IMR-90 (cell line): Measurements from ENCODE around the gene PRIMA1. TPM values are rescaled to one million over a fixed set of nuclear protein-coding genes. Genes with fewer than 3 reads are reported as not detected.

Experiments used
- ATAC-seq: fragments of 200-7000 bp; cut with Tn5 transposase; 2 replicates; pipeline ENCODE4 v1.9.1; 2020; ENCODE audit warnings: low read depth, mild to moderate bottlenecking, moderate library complexity
- BruUV-seq: library from RNA; stranded (reverse); fragments of 400-500 nt; replicated peaks from 2 replicates; lab custom pipeline; 2021; lab: Mats Ljungman, UMichigan
- CTCF ChIA-PET: fragments of 300-600 bp; formaldehyde crosslinking; extraction: SDS; loops from one replicate; lab custom pipeline; 2021; ENCODE audit warnings: antibody characterized with exemption; lab: Yijun Ruan, JAX
- POLR2A ChIA-PET: fragments of 300-600 bp; sonication (Branson Sonifier 250); formaldehyde crosslinking; loops from one replicate; lab custom pipeline; 2022; ENCODE audit warnings: antibody characterized with exemption; ENCODE audit not compliant: unreplicated experiment; lab: Charles Lee
- DNase-seq: peaks from one replicate; pipeline ENCODE4 v3.0.0; 2013
- H2AFZ ChIP-seq: replicated peaks from 2 replicates; pipeline ENCODE3; 2013; ENCODE audit warnings: low read length, mild to moderate bottlenecking; ENCODE audit not compliant: poor library complexity
- H2AK5ac ChIP-seq: 2 replicates; pipeline ENCODE4 v1.6.1; 2013; ENCODE audit warnings: low read depth, low read length, inconsistent platforms
- H2AK9ac ChIP-seq: replicated peaks from 2 replicates; pipeline ENCODE3; 2013; ENCODE audit warnings: mild to moderate bottlenecking, low read depth, low read length, moderate library complexity; ENCODE audit not compliant: poor library complexity
- H2BK120ac ChIP-seq: 2 replicates; pipeline ENCODE4 v1.6.1; 2013; ENCODE audit warnings: low read depth, low read length, inconsistent platforms
- H2BK15ac ChIP-seq: 3 replicates; pipeline ENCODE4 v1.6.1; 2013; ENCODE audit warnings: low read depth, low read length, inconsistent platforms
- H2BK20ac ChIP-seq: 2 replicates; pipeline ENCODE4 v1.6.1; 2013; ENCODE audit warnings: low read depth, mild to moderate bottlenecking, inconsistent platforms, low read length, moderate library complexity
- H2BK5ac ChIP-seq: 2 replicates; pipeline ENCODE4 v1.6.1; 2013; ENCODE audit warnings: mild to moderate bottlenecking, low read depth, low read length, inconsistent platforms; ENCODE audit not compliant: poor library complexity, severe bottlenecking
- H3K14ac ChIP-seq: replicated peaks from 2 replicates; pipeline ENCODE4 v1.6.1; 2013; ENCODE audit warnings: low read depth, low read length, inconsistent platforms
- H3K18ac ChIP-seq: 2 replicates; pipeline ENCODE4 v1.6.1; 2013; ENCODE audit warnings: low read depth, low read length, control low read depth
- H3K23ac ChIP-seq: 2 replicates; pipeline ENCODE4 v1.6.1; 2013; ENCODE audit warnings: low read depth, low read length, inconsistent platforms
- H3K27ac ChIP-seq: 2 replicates; pipeline ENCODE4 v1.5.1; 2013; ENCODE audit warnings: mild to moderate bottlenecking, control low read depth, low read length; ENCODE audit not compliant: insufficient read depth
- H3K27me3 ChIP-seq: 2 replicates; pipeline ENCODE4 v1.6.1; 2013; ENCODE audit warnings: low read length; ENCODE audit not compliant: control insufficient read depth, insufficient read depth
- H3K36me3 ChIP-seq: 2 replicates; pipeline ENCODE4 v1.6.1; 2013; ENCODE audit warnings: low read length, mixed read lengths; ENCODE audit not compliant: control insufficient read depth, insufficient read depth
- H3K4ac ChIP-seq: 2 replicates; pipeline ENCODE4 v1.6.1; 2013; ENCODE audit warnings: low read depth, low read length, inconsistent platforms
- H3K4me1 ChIP-seq: 2 replicates; pipeline ENCODE4 v1.6.1; 2013; ENCODE audit warnings: low read length, mixed read lengths; ENCODE audit not compliant: control insufficient read depth, insufficient read depth
- H3K4me2 ChIP-seq: 2 replicates; pipeline ENCODE4 v1.6.1; 2013; ENCODE audit warnings: low read depth, mild to moderate bottlenecking, control low read depth, low read length, moderate library complexity
- H3K4me3 ChIP-seq: 2 replicates; pipeline ENCODE4 v1.5.1; 2013; ENCODE audit warnings: low read depth, mild to moderate bottlenecking, control low read depth, low read length, moderate library complexity; ENCODE audit not compliant: insufficient read depth
- H3K56ac ChIP-seq: 2 replicates; pipeline ENCODE4 v1.6.1; 2013; ENCODE audit warnings: low read length, inconsistent platforms; ENCODE audit not compliant: insufficient read depth; ENCODE audit errors: extremely low read depth
- H3K79me1 ChIP-seq, 2 experiments: 2 replicates each; pipeline ENCODE4 v1.6.1; 2013; ENCODE audit warnings: low read length in 2 of 2, inconsistent platforms in 1 of 2, low read depth in 1 of 2
- H3K9ac ChIP-seq: 2 replicates; pipeline ENCODE4 v1.6.1; 2013; ENCODE audit warnings: low read depth, low read length, control low read depth
- H3K9me1 ChIP-seq: 2 replicates; pipeline ENCODE4 v1.6.1; 2013; ENCODE audit warnings: low read length, inconsistent platforms; ENCODE audit not compliant: insufficient read depth
- H3K9me3 ChIP-seq: 2 replicates; pipeline ENCODE4 v1.6.1; 2013; ENCODE audit warnings: low read length; ENCODE audit not compliant: control insufficient read depth, insufficient read depth
- H4K20me1 ChIP-seq: 2 replicates; pipeline ENCODE4 v1.6.1; 2013; ENCODE audit warnings: low read length, inconsistent platforms; ENCODE audit not compliant: insufficient read depth
- H4K5ac ChIP-seq: 2 replicates; pipeline ENCODE4 v1.6.1; 2013; ENCODE audit warnings: mild to moderate bottlenecking, low read depth, low read length, control low read depth
- H4K8ac ChIP-seq, 2 experiments: 2 replicates each; pipeline ENCODE4 v1.6.1; 2013; ENCODE audit warnings: low read depth in 2 of 2, low read length in 2 of 2, control low read depth in 1 of 2, inconsistent platforms in 1 of 2
- H4K91ac ChIP-seq: 2 replicates; pipeline ENCODE4 v1.6.1; 2013; ENCODE audit warnings: low read depth, low read length, inconsistent platforms; ENCODE audit not compliant: insufficient read depth
- BHLHE40 ChIP-seq: fragments of 150-350 bp; IDR thresholded peaks from 2 replicates; pipeline ENCODE4 v1.6.1; 2016; ENCODE audit warnings: mild to moderate bottlenecking, low read depth, low read length
- CEBPB ChIP-seq: IDR thresholded peaks from 2 replicates; pipeline ENCODE4 v1.6.1; 2012; ENCODE audit warnings: low read depth, low read length, improper control_type of control experiment
- ELK1 ChIP-seq: fragments of 150-350 bp; IDR thresholded peaks from 2 replicates; pipeline ENCODE4 v1.6.1; 2016; ENCODE audit warnings: low read depth, mild to moderate bottlenecking, low read length, moderate library complexity, borderline replicate concordance
- MAZ ChIP-seq: IDR thresholded peaks from 2 replicates; pipeline ENCODE4 v1.6.1; 2012; ENCODE audit warnings: low read depth, mild to moderate bottlenecking, low read length, improper control_type of control experiment, moderate library complexity, borderline replicate concordance
- NFE2L2 ChIP-seq: fragments of 150-350 bp; IDR thresholded peaks from 2 replicates; pipeline ENCODE4 v1.6.1; 2016; ENCODE audit warnings: low read depth, mild to moderate bottlenecking, low read length
- POLR2A ChIP-seq: IDR thresholded peaks from 2 replicates; pipeline ENCODE4 v1.6.1; 2012; ENCODE audit warnings: mild to moderate bottlenecking, low read depth, low read length
- RAD21 ChIP-seq: IDR thresholded peaks from 2 replicates; pipeline ENCODE4 v1.6.1; 2012; ENCODE audit warnings: low read length, improper control_type of control experiment
- RCOR1 ChIP-seq: IDR thresholded peaks from 2 replicates; pipeline ENCODE4 v1.6.1; 2012; ENCODE audit warnings: mild to moderate bottlenecking, low read length, improper control_type of control experiment; ENCODE audit not compliant: insufficient replicate concordance
- SMC3 ChIP-seq: fragments of 150-350 bp; IDR thresholded peaks from 2 replicates; pipeline ENCODE4 v1.6.1; 2016; ENCODE audit warnings: low read depth, mild to moderate bottlenecking, antibody characterized with exemption, low read length, moderate library complexity
- USF2 ChIP-seq: fragments of 150-350 bp; IDR thresholded peaks from 2 replicates; pipeline ENCODE4 v1.6.1; 2017; ENCODE audit warnings: mild to moderate bottlenecking, antibody characterized with exemption, low read length, low read depth
- WGBS, 2 experiments: methylation state at CpG; one replicate each; pipeline versions ENCODE4 v1.1.5 to v1.1.7; 2013; ENCODE audit warnings: missing lambda C conversion rate in 2 of 2; ENCODE audit not compliant: insufficient read length in 1 of 2; ENCODE audit errors: extremely low coverage in 2 of 2; 5-methylcytosine and 5-hydroxymethylcytosine counted together
- dilution Hi-C: fragments of 300-500 bp; cut with HindIII; formaldehyde crosslinking; loops from one replicate; pipeline ENCODE4 v1.14.3; 2018; ENCODE audit warnings: low sequenced_read_pairs; ENCODE audit not compliant: unreplicated experiment
- in situ Hi-C: fragments of 300-500 bp; cut with MboI; formaldehyde crosslinking; loops from 3 replicates; pipeline ENCODE4 v1.14.3; 2019; ENCODE audit warnings: low sequenced_read_pairs, inconsistent platforms, mixed read lengths
- intact Hi-C: fragments of 100-400 bp; cut with micrococcal nuclease; formaldehyde crosslinking; loops from 2 replicates; pipeline ENCODE4 v1.10.0; 2022
- polyA plus RNA-seq, 3 experiments: library from polyadenylated mRNA; depleted of rRNA; stranded (reverse); fragments of >200 nt; gene quantifications; 2 replicates each; pipeline ENCODE4 v1.2.3, GENCODE V29; 2012; ENCODE audit warnings: low replicate concordance in 1 of 3
- total RNA-seq: library from RNA; depleted of rRNA; stranded (reverse); fragments of >200 nt; gene quantifications from 2 replicates; pipeline ENCODE4 v1.2.3, GENCODE V29; 2012

The PRIMA1 gene
- total and polyA plus RNA-seq, 2 of the 4 experiments (the other 2 are of a cell fraction): not detected

GRCh38 chr14:93759719-93760307, 28.5 kb downstream of the PRIMA1 start:
- Histone ChIP-seq H3K14ac (no peak overlapping the region), H4K8ac (no peak overlapping the region), H2BK15ac (no peak overlapping the region), H2BK5ac (no peak overlapping the region), H2BK20ac (no peak overlapping the region), H4K20me1 (no peaks in the 10 kb centered on the region), H3K27me3 (no peaks in the 10 kb centered on the region), H3K79me1 (no peaks in the 10 kb centered on the region), H3K23ac (no peak overlapping the region), H3K36me3 (no peaks in the 10 kb centered on the region), H3K9me3 (peaks cover 12% of the 10 kb centered on the region), H4K91ac (no peak overlapping the region), H3K4me3 (no peak overlapping the region), H4K5ac (no peak overlapping the region), H3K9ac (no peak overlapping the region), H2AK9ac (no peak overlapping the region), H3K4me2 (no peak overlapping the region), H3K4me1 (no peaks in the 10 kb centered on the region), H2BK120ac (no peak overlapping the region), H3K4ac (no peak overlapping the region), H3K56ac (no peak overlapping the region), H2AK5ac (no peak overlapping the region), H3K18ac (no peak overlapping the region), H3K27ac (no peak overlapping the region), H2AFZ (no peak overlapping the region), H3K9me1 (no peaks in the 10 kb centered on the region)
- dilution Hi-C loops: no loop called here
- no peak for TF ChIP-seq USF2
- TF ChIP-seq NFE2L2: no peak
- TF ChIP-seq MAZ: no peak
- no peak for TF ChIP-seq ELK1
- no peak for TF ChIP-seq BHLHE40
- TF ChIP-seq RCOR1: no peak
- no peak for TF ChIP-seq CEBPB
- no peak for TF ChIP-seq SMC3
- TF ChIP-seq POLR2A: no peak
- no peak for TF ChIP-seq RAD21
- ChIA-PET CTCF (interaction anchor here (0.6 kb wide), 1 partner anchor 1961 kb away, joined by 3 read pairs; no protein-coding TSS in a partner anchor), POLR2A (no interaction called here)
- in situ Hi-C loops: no loop called here
- no peak for DNase-seq
- no TSS peak for BruUV-seq
- intact Hi-C loops: no loop called here
- no peak for ATAC-seq
- WGBS, 2 experiments: 5% methylated on average over 6 of the region's 15 CpGs; no CpG with 5 or more reads in 1 of the 2 experiments
